HK-2 (cell line): ENCODE data around the gene SDS.

Experiments
- DNase-seq: peaks from one replicate; pipeline ENCODE4 v3.0.0-alpha.2; 2018; ENCODE audit not compliant: unreplicated experiment

SDS gene

DNA sequence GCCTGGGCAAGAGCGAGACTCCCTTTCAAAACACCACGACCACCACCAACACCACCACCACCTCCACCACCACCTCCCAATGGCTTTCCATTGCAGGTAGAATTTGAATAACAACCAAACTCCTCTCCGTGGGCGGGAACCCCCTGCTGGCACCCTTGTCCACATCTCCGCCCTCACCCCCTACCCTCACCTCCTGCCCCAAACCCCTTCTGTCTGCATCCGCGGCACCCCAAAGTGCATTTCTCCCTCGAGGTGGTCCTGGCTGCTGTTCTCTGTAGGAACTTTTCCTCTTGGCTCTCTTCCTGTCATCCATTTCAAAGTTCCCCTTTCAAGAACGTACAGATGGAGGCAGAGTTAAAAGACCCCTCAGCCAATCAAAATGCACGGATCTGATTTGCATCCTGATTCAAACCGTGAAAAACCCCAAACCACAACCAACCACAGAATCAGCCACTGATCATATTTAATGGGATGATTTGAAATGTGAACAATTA is 22.3 kb upstream of the SDS start:
- no peak for DNase-seq

DNA sequence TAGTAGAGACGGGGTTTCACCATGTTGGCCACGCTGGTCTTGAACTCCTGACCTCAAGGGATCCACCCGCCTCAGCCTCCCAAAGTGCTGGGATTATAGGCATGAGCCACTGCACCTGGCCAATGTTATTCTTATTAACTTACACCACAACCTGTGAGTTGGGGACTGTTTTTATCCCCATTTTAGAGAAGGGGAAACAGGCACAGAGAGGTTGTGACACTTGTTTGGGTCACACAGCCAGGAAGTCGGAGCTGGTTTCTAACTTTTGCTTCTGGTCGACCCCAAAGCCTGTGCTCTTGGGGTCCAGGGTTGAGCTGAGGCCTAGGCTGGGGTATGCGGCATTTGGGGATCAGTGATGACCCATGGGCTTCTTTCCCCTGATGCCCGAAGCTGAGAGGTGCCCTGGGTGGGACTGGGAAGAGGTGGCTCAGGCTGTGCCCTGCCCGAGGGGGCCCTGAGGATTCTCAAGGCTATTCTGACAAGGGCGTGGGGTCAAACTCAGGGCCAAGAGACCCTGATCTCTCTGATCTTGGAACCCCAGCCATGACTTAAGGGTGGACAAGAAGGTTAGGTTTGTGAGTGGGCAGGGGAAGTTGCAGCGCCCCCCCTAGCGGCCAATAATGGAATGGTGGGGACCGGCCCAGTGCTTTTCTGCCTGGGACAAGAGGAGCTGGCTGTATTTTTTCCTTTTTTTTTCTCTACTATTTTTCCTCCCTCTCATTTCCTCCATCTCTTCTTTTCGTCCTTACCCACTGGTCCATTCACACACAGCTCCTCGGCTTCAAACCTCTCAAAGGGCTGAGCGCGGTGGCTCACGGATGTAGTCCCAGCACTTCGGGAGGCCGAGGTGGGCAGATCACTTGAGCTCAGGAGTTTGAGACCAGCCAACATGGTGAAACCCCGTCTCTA is 21.5 kb upstream of the SDS start:
- peak; percentile 72 for DNase-seq

GRCh38 chr12:113424456-113424855 is 20.8 kb upstream of the SDS start:
- no peak for DNase-seq

GRCh38 chr12:113422886-113423669 is 19.4 kb upstream of the SDS start:
- no peak for DNase-seq

- DNase-seq = peak; percentile 87
These were observed 18.6 kb upstream of the SDS start, which contains the start of gene SDSL for GRCh38 chr12:113422030-113422885. Gene SDSL, plus strand, starts transcription at chr12:113422380. Its CDS starts 5,603 bp downstream, at chr12:113427983.

GRCh38 chr12:113420996-113421595 is 17.4 kb upstream of the SDS start:
- DNase-seq = no peak

- peak; percentile 55 for DNase-seq
These were observed 14.7 kb upstream of the SDS start for GRCh38 chr12:113418213-113418879.

DNA sequence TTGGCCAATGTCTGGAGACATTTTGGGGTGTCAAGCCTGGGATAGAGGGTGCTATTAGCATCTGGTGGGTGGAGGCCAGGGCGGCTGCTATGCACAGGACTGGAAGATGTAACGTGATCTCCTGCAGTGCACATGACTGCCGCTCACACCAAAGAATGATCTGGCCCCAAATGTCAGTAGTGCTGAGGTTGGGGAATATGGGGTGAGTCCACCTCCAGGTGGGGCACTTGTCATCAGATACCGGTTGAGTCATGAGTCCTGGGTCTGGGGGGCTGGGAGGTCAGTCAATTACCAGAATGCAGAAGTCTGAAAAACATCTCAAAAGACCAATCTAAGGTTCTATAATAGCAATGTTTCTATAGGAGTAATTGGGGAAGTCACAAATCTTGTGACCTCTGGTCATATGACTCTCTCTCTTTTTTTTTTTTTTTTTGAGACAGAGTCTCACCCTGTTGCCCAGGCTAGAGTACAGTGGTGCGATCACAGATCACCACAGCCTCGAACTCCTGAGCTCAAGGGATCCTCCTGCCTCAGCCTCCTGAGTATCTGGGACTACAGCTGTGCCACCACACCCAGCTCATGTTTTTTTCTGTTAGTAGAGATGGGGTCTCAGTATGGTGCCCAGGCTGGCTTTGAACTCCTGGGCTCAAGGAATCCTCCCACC is 12.5 kb upstream of the SDS start:
- peak; percentile 34 for DNase-seq

GRCh38 chr12:113414519-113415038 is 10.9 kb upstream of the SDS start:
- DNase-seq = no peak

DNA sequence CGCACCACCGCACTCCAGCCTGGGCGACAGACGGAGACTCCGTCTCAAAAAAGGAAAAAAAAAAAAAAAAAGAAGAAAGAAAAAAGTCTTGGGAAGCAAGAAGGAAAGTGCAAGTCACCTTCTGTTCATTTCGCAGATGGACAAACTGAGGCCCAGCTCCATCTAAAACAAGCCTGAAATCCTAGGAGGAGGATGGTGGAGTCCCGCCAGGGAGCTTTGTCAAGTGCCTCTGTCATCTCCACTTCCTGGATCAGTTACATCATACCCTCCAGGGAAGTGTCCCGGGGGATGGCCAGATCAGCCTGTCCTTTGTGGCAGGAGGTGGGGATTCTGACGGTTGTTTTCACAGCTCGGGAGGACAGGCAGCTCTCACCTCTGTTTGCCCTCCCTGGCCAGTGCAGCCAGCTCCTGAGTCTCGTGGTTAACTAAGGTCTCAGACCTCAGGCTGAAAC is 9.8 kb upstream of the SDS start:
- peak; percentile 62 for DNase-seq

DNA sequence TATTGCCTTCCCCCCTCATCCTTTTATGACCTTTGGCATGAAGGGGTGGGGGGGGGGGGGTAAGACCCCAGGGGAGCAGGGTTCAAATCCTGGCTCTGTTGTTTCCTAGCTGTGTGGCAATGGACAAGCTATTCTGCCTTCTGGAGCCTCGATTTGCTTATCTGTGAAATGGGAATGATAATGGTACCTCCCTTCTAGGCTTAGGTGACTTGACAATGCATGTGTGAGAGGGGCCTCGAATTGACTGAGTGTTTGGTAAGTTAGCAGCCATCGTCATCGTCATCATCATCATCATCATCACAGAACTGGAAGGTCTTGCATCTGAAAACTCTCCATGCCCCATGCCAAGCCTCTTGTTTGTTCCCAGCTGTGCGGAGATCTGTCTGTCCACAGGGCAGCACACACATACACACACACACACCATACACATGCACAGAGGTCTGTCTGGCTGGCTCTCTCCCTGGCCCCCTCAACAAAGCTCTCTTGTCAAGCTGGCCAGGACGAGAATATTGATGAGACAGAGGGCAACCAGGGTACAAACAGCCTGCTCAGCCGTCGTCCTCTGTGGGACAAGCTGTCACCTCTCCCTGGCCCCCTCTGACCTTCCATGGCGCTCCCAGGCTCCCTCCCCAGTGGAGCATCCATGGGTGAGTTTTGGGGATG is 5.9 kb upstream of the SDS start:
- DNase-seq = no peak

- DNase-seq = no peak
These were observed 5.1 kb upstream of the SDS start for GRCh38 chr12:113408756-113409298.

DNA sequence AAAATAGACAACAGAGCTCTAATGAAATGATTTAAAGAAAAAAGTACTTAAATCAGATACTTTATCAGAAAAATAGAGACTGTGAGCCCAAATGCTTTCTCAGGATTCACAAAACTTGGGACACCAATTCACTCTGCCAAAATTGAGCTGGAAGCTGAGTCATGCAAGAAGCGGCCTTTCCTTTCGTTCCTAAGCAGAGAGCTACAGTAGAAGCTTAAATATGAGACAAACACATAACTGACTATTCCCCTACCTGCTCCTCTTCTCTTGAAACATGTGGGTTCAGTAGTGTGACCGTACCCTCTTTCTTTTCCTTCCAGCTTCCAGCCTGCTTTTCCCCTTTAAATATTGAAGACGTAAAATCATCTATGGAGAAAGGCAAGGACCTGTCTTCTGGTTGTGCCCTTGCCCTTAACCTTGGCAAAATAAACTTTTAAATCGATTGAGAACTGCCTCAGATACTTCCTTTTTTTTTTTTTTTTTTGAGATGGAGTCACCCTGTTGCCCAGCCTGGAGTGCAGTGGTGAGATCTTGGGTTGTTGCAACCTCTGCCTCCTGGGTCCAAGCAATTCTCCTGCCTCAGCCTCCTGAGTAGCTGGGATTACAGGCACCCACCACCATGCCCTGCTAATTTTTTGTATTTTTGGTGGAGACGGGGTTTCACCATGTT is 4.4 kb upstream of the SDS start:
- no peak for DNase-seq

DNA sequence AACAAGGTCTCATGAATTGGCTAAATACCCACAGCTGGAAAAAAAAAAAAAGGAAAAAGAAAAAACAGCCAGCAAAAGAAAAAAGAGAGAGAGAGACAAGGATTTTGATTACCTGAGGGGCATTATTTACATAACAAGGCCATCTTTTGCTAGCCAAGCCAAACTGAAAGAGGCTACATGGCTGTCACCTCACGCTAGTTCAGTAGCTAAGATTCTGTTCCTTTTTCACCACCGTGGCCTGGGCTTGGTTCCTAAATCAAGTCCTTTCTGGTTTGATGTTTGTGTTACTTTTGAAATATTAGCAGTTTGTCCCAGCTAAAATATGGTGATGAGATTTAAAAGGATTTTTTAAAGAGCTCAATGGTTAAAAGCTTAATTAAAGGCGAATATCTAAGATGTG is 2.0 kb upstream of the SDS start:
- no peak for DNase-seq

DNA sequence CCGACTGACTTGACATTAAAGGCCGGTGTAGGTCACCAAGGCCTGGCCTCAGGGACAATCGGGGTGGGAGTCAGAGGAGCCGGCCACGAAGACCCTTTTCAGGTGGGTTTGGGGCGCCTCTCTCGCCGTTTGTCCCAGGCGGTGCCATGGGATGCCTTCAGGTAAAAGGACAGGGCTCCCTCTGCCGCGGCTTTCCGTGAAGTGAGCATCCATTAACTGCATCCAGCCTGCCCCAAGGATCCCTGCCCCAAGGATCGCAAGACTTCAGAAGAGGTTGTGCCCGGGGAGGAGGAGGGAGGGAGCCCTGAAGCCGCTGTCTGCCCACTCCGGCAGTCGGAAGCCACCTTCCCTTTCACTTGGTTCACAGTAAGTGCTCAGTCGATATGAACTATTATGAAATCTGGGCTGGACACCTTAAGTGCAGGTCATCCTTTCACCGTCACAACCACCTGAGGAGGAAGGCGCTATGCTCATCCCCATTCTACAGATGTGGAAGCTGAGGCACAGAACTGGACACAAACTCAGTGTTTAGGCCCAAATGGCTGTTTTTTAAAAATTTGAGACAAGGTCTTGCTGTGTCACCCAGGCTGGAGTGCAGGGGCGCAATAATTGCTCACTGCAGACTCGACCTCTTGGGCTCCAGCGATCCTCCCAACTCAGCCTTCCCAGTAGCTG is 964 bp downstream of the SDS start:
- no peak for DNase-seq

GRCh38 chr12:113401066-113402000 is 2.4 kb downstream of the SDS start:
- no peak for DNase-seq

GRCh38 chr12:113400362-113400761 is 3.3 kb downstream of the SDS start:
- DNase-seq = no peak
